Fibroblast of upper back skin (primary cell): ENCODE data around the gene CRELD2.

Experiments used
- DNase-seq: peaks from one replicate; pipeline ENCODE4 v3.0.0-alpha.2; 2013

The CRELD2 gene

DNA sequence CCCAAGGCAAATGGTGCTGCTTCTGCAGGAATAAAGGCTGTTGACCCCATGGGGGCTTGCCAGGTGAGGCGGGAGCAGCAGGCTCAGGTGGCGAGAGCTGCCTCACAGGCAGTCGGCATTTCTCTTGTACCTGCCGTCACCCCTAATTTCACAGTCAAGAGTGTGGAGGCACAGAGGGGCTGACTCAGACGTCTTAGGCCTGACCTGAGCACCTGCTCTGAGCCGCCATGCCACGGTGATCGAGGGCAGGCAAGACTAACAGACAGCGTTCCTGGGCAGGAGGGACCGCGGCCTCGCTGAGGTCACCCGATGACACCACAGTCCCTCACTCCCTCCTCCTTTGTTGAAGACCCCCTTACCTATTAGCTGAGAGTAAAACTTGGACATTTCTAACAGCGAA is 5.4 kb upstream of the CRELD2 start:
- DNase-seq = no peak

DNA sequence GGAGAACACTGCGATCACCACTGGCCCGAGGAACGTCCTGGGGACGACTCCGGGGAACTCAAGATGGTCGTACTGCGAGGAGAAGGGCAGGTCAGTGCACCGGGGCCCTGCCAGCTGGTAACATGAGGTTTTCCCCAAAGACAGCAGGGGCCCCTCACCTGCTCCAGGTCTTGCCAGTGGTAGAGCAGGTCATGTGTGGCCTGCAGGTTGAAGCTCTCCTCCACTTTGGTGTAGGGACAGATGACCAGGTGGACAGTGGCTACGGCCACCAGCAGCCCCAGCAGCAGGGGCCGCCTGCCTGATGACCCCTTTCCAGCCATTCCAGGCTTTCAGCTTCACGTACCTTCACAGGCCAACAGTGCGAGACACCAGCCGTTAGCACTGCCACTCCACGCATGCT is 5.0 kb upstream of the CRELD2 start:
- no peak for DNase-seq

DNA sequence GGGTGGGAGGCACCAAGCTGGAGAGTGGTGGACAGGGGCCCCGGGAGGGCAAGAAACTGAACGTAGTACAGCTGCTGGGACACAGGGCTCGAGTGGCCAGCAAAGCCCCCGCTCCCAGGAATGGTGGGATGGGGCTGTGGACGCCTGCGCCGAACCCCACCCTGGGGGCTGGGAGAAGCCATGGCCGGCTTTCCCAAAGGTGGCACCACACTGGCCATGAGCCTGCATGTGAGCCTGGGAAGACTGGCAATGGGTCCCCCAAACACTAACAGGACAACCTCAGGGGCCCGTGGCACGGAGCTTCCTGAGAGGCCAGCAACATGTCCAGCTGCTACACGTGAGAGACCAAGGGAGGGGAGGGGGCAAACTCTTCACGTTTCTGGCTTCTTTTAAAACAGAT is 4.2 kb upstream of the CRELD2 start:
- DNase-seq = no peak

DNA sequence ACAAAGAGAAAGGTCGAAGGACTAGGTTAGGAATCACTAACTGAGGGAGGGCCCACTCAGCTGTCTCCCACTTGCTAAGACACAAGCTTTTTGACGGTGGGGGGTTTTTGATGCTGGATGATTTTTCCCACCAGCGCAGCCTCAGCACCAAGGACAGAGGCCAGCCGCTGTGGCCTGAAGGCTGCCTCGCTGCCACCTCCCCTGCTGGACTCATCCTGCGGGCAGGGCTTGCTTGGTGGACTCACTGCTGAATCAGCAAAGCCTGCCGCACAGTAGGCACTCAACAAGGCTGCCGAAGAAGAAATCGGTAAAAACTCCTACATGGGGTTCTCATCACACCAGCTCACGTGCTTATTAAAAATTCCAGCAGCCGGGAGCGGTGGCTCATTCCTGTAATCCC is 2.8 kb upstream of the CRELD2 start:
- DNase-seq = no peak

DNA sequence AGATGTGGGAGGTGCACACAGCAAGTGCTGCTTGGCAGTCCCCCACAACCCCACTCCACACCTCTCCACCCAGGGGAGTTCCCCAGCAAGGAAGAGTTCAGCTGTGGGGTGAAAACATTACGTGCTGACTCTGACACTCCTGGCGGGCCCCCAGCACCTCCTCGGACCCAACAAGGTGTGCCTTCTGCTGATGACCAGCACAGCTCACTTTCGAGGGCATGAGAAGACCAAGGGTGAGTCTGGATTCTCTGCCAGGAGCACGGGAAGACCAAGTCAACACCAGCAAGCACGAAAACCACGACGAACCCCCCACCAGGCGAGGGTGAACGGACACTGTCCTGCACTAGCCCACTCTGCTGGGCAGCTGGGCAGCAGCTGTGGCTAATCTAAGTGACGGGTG is 1.6 kb upstream of the CRELD2 start:
- DNase-seq = no peak

DNA sequence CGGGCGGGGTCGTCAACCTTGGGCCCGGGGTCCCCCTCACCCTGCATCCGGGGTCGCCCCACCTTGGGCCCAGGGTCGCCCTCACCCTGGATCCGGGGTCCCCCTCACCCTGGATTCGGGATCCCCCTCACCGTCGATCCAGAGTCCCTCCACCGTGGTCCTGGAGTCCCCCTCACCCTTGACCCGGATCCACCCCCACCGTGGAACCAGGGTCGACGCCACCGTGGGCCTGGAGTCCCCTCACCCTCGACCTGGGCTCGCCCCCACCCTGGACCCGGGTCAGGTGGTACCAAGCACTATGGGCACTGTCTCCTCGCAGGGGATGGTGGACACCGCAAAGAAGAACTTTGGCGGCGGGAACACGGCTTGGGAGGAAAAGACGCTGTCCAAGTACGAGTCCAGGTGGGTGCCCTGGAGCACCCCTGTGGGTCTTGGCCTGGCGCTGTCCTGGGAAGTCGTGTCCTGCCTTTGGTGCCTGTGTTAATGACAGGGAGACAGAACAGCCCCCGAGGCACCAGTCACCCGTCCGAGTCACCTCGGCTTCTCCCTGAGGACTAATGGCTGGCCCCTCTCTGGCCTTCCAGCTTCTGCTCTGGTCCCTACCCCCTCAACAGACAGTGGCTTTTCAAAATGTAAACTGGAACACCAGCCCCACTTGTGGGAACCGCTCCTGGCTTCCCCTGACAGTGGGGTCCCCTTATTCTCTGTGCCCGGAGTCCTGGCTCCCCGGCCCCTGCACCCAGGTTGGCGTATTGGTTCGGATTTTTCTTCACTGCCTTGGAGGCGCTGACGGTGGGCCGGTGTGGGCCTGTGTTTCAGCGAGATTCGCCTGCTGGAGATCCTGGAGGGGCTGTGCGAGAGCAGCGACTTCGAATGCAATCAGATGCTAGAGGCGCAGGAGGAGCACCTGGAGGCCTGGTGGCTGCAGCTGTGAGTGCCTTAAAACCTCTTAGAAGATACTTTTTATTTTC is 762 bp downstream of the CRELD2 start:
- no peak for DNase-seq

DNA sequence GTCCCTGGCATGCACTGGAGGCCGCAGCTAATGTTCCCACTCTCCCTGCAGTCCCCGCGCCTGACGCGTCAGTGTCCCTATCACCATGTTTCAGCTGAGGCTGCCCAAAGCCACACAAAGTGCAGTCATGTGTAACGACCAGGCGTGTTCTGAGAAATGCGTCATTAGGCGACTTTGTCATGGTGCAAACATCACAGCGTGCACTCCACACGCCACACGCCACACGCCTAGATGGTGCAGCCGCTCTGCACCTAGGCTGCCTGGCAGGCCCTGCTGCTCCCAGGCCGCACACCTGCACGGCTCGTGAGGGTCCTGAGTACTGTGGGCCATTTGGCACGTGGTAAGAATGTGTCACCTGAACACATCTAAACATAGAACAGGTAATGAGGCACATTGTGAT is 2.4 kb downstream of the CRELD2 start:
- DNase-seq = no peak

DNA sequence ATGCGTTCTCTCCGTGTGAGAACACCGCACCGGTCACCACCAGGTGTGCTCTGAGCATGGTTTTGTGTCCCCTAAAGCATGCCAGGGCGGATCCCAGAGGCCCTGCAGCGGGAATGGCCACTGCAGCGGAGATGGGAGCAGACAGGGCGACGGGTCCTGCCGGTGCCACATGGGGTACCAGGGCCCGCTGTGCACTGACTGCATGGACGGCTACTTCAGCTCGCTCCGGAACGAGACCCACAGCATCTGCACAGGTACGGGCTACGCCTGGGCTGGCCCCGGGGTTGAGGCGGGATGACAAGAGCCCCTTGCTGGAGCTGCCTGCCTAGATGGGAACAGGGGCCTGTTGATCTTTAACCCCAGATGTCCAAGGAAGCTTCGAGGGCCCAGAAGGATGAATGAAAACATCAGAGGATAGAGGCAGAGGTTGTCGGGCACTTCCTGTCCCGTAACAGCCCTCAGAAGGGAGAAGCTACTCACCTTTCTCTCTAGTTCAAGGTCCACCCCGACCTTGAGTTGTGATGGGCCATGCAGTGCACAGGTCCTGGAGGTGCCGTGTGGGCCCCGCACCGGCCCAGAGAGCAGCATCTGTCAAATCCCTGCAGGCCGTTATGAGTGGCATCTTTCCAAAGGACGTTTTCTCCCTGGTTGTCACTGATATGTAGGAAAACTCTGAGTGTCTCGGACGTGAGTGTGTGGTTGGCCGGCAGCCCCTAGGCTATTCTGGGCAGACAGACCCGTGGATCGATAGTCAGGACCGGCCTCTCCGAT is 3.3 kb downstream of the CRELD2 start:
- no peak for DNase-seq

DNA sequence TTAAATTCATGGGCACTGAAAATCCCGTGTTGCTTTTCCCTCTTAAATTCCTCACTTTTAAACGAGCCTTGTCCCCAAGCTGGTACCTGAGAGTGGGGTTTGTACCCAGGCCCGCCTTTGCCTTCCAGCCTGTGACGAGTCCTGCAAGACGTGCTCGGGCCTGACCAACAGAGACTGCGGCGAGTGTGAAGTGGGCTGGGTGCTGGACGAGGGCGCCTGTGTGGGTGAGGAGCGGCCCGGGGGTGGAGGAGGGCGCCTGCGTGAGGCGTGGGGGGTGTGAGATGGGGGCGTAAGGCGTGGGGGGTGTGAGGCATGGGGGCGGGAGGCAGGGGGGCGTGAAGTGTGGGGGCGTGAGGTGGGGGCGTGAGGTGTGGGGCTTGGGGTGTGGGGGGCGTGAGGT is 4.0 kb downstream of the CRELD2 start:
- DNase-seq = no peak

DNA sequence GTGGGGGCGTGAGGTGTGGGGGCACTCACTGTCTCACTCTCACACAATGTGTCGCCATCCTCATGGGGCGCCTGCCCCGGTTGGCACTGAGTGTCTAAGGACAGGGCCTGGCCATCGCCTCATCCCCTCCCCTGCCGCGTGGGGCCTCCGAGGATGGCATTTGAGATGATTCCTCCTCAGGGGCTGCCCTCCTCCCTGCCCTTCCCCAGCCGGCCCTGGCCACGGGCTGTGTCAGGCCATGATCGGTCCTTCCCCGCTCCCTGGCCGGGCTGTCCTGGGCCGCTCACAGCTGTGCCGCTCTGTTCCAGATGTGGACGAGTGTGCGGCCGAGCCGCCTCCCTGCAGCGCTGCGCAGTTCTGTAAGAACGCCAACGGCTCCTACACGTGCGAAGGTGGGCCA is 4.5 kb downstream of the CRELD2 start:
- DNase-seq = no peak

DNA sequence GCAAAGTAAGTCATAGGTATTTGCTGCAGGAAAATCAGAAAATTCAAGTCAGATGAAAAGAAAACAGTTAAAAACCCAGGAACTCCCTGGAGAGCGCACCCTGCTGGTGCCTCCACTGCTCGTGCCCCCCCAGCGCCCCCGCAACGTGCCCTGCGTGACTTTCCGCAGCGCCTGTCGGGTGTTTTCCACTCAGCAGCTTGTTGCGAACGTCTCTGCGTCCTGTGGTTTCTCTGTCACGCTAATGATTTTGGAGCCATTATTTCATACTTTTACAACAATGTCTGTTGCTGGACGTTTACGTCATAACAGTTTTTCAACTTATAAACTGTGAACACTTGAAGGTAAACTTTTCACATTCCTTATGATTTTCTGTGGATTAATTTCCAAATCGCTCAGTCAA is 5.0 kb downstream of the CRELD2 start:
- DNase-seq = no peak

DNA sequence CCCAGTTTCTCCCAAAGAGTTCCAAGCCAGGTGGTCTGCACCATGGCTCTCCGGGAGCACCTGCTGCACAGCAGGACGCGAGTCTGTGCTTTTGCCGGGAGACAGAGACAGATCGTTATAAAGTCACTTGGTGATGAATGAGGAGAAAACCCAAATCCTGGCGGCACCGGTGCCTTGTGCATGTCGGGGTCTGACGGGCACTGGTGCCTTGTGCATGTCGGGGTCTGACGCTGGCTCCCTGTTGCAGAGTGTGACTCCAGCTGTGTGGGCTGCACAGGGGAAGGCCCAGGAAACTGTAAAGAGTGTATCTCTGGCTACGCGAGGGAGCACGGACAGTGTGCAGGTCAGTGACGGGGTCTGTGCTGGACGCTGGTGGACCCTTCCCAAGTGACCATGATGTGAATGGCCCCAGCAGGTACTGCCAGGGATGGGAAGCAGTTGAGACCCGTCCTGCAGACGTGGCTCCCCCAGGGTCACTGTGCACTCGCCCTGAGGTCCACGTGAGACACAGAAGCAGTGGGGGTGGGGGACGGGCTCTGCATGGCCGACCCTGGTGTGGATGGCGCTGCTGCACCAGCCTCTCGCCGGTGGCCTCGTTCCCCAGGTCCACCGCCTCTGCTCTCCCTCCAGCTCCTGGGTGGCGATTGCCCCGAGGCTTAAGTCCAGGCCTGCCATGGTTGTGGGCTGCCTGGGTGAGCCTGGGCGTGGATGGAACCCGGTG is 5.8 kb downstream of the CRELD2 start:
- DNase-seq = no peak

DNA sequence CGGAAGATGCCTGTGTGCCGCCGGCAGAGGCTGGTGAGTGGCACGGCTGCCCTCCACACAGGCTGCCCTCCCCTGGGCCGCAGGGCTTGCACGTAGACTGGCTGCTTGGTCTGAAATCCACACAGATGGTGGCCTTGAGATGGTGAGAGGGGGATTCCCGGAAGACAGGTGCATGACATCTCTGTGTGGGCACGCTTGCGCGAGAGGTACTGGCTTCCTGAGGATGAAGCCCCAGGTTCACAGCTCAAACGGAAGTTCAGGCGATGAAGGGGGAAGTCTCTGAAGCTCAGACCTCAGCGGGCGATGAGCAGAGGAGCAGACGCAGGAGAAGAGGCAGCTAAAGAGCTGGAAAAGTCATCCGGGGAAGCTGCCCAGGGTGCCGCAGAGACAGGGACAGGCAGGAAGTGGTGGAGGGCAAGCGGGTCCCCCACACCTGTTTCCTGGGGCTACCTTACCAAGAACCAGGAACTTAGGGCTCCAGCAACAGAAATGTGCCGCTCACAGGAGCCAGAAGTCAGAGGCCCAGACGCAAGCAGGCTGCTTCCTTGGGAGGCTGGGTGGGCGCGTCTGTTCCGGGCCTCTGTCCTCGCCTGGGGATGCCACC is 7.2 kb downstream of the CRELD2 start:
- DNase-seq = no peak

DNA sequence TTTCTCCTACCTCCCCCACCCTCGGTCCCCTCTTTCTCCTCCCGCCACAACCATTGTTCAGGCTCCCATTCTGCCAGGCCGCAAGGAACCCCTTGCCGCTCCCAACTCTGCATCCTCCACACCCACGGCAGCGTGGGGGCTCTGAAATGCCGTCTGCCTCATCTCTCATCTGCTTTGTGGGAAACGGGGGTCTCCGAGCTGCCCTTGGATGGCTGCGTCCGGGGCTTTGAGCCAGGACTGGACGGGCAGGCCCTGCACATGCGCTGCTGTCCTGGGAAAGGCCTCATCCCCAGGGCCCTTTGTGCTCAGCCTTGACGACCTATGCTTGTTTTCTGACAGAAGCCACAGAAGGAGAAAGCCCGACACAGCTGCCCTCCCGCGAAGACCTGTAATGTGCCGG is 8.5 kb downstream of the CRELD2 start:
- no peak for DNase-seq

DNA sequence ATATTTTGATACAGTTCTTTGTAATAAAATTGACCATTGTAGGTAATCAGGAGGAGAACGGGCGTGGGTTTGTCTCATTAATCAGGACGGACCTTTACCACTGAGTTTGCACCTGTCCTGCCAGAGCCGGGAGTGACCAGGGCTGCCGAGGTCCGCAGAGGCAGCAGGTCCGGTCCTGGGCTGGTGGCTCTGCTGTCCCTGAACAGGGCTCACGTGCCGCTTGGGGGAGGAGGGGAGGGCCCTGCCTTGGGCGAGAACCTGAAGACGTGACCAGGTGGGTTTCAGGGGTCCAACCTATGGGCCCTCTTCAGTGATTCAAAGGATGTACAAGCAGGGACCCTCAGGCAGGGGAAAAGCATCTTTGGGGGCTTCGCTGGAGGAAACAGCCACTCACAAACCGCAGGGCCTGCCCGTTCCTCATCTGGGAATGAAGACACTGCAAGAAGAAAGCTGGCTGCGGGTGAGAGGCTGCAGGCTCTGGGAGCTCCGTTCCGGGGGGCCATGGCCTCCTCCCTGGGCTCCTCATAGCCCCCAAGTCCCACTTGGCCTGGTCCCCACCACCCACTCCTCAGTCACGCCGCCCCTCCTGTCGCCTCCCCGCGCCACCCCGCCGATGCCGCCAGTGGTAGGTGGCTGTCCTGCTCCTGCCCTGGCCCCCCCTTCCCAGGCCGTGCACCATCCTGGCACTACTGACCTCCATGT is 9.2 kb downstream of the CRELD2 start:
- no peak for DNase-seq

DNA sequence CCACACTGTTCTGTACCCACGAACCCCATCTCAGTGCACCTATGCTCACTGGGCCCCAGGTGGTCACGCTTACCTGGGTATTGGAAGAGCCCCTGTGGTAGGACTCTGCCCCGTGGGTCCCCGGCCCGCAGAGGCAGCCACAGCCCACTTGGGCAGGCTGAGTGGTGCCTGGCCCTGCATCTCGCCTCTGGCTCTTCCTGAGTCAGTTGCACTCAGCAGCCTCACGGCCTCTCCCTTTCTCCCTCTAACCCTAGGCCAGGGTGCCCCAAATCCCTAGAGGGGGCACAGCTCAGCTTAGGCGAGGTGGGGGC is 9.7 kb downstream of the CRELD2 start:
- DNase-seq = no peak

DNA sequence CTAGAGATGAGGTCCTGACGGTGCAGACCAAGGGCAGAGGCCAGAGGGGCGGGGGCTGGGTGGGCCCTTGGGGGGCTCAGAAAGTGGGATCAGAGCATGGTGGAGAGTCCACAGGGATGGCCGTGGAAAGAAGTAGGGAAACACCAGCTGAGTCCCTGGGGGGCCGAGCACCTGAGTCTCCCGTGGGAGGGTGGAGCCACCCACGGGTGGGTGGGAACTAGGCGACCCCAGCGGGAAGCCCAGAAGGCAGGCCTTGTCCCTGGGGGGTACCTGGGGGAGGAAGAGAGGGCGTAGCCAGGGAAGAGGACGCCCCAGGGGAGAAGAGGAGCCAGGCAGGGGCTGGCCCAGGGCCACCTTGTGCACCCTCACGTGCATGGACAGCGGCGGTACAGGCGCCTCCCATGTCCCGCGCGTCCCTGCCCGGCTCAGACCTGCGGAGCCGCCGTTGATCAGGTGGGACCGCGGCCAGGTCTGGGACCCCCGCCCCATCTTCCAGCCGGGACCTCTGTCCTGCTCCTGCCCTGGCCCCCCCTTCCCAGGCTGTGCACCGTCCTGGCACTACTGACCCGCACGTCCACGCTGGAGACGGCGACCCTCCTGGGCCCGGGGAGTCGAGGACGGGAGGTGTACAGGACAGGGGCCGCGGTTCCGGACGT is 10.2 kb downstream of the CRELD2 start:
- DNase-seq = no peak

DNA sequence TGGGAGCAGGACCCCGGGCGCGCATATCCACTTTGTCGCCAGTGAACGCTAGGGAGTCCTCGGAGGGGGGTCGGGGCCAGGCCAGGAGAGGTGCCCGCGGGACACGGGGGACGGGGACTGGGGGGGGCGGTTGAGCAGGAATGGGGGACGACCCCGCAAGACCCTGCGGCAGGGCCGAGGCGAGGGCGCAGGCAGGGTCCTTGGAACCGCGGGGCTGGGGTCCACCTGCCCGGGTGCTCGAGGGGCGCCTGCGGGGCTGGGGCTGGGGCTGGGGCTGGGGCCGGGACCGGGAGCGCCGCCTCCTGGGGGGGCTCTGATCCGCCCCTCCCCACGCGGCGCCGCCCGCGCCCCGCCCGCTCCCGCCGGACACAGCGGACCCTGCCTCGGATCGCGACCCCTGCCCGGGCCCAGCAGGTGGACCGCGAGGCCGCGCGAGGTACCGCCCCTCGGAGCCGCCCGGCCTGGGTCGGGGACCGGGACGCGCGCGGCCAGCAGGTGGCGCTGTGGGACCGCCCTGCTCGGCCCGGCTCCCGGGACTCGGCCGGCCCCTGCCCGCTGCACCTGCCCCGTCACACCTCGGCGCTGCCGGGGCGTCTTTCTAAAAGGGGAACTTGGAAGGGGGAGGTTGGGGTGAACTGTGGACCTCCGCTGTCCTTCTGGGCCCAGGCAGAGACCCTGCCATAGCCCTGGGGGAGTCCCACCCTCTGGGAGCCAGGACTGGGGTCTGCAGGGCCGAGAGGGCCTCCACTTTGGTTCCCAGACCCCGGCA is 11.0 kb downstream of the CRELD2 start:
- DNase-seq = peak; percentile 10

DNA sequence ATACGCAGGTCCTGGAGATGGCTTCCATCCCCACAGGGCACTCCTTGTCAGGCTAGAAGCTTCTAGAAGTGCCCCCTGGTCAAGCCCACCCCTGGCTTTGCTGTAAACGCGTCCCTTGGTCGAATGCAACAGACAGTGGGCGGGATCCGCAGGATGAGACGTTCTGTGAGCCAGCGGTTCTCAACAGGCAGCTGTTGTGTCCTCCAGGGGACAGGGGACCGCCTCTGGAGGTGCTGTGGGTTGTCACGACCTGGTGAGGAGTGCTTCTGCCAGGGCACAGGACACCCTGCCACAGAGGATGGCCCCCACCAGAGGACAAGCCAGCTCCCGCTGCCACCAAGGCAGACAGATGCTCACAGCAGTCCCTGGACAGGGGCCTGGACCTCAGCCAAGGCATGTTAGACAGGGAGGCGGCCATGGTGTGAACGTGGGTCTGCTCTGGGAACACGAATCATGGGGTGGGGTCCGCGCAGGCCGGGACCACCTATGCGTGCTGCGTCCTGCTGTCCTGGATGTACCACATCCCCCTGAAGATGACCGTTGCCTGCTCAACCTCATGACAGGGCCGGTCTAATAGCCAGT is 11.7 kb downstream of the CRELD2 start:
- DNase-seq = no peak

DNA sequence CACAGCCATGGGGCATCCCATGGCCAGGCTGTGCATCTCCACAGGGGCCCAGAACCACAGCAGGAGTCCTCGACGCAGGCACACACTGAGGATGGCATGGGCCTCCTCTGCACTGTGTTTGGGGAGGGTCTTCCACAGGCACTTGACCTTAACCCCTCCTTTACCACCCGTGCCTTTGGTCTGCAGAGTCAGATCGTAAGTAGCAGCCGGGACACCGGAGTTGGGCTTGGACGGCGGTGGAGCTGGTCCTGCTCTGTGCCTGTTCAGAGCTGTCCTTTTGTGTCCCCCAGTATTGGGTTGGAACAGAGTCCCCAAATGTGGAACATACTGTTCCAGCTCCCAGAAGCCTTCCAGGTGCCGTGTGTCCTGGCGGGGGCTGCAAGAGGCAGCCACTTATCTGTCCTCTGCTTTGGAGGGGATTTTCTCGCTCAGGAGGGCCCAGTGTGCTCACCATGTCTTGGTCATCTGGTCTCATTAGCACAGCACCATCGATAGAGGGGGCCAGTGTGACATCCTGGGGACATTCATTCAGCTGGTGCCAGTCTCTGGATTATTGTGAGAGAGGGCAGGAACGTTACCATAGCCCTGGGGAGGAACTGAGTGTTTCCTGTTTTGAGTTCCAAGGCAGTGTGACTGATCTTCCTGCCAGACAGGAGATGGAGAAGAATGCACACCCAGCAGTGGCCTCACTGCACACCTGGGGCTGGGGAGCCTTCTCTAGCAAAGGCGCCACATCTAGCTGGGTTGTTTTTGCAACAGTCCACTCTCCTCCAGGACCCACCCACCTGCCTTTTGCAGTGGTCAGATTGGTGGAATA is 12.4 kb downstream of the CRELD2 start:
- DNase-seq = peak; percentile 57
